Thoracic aorta (tissue), 2 donors: ENCODE results near the gene ZNF385A. TPM values are rescaled to one million over a fixed set of nuclear protein-coding genes. Genes with fewer than 3 reads are reported as not detected.

Experiments
- ATAC-seq: fragments of 150-250 bp; one replicate; pipeline ENCODE4 v1.8.0; 2017; ENCODE audit warnings: low read depth; ENCODE audit not compliant: insufficient number of reproducible peaks, low FRiP score
- DNase-seq: peaks from one replicate; pipeline ENCODE4 v3.0.0-alpha.2; 2020; ENCODE audit warnings: low spot score
- H3K27ac ChIP-seq, 2 donors: fragments of 200-600 bp; sonication (generic); 1 replicate in 1 of 2; 2 replicates in 1 of 2; pipeline ENCODE4 v1.5.1; 2016; ENCODE audit warnings: mild to moderate bottlenecking in 2 of 2, moderate library complexity in 2 of 2
- H3K27me3 ChIP-seq: fragments of 200-600 bp; sonication (generic); replicated peaks from 2 replicates; pipeline ENCODE4 v1.6.0; 2016; ENCODE audit warnings: mild to moderate bottlenecking; ENCODE audit not compliant: insufficient read depth
- H3K36me3 ChIP-seq: fragments of 200-600 bp; sonication (generic); one replicate; pipeline ENCODE4 v1.5.1; 2016
- H3K4me1 ChIP-seq, 2 donors: fragments of 200-600 bp; sonication (generic); 1 replicate in 1 of 2; 2 replicates in 1 of 2; pipeline versions ENCODE4 v1.5.1 to v1.6.0; 2016; ENCODE audit warnings: low read depth in 2 of 2, mild to moderate bottlenecking in 1 of 2; ENCODE audit not compliant: control insufficient read depth in 1 of 2
- H3K4me3 ChIP-seq: fragments of 200-600 bp; sonication (generic); 2 replicates; pipeline ENCODE4 v1.5.1; 2016; ENCODE audit warnings: mild to moderate bottlenecking
- H3K9me3 ChIP-seq: fragments of 200-600 bp; sonication (generic); 2 replicates; pipeline ENCODE4 v1.5.1; 2016
- CTCF ChIP-seq: fragments of 200-600 bp; sonication (generic); IDR thresholded peaks from one replicate; pipeline ENCODE4 v1.5.1; 2019; ENCODE audit warnings: antibody characterized with exemption
- total RNA-seq, 2 donors: library from RNA; depleted of rRNA; stranded (reverse); fragments of >200 nt; gene quantifications; one replicate each; pipeline versions ENCODE4 v1.1.0 to v1.2.3, GENCODE V29; 2016

ZNF385A gene
- total RNA-seq, 2 donors from 2014 or later: 7.4 to 19.0 TPM

- peaks cover 32% of the 10 kb centered on the region for H3K36me3 ChIP-seq
- H3K27ac ChIP-seq: peak overlapping the region; percentile 37 to 45
- DNase-seq (no peak), ATAC-seq (peak; percentile 24)
- peak overlapping the region; percentile 46 for H3K4me3 ChIP-seq
- H3K27me3 ChIP-seq: no peaks in the 10 kb centered on the region
- H3K9me3 ChIP-seq: no peaks in the 10 kb centered on the region
- peaks cover 8 to 19% of the 10 kb centered on the region in 2 donors for H3K4me1 ChIP-seq
- TF ChIP-seq CTCF: no peak
These were observed 32.5 kb downstream of the ZNF385A start for GRCh38 chr12:54352022-54352531.

GRCh38 chr12:54351341-54351740 is 33.2 kb downstream of the ZNF385A start:
- DNase-seq (no peak), ATAC-seq (no peak)
- H3K4me1 ChIP-seq: peaks cover 8 to 19% of the 10 kb centered on the region in 2 donors
- no peak for TF ChIP-seq CTCF
- H3K27ac ChIP-seq: no peak overlapping the region
- H3K36me3 ChIP-seq: peaks cover 39% of the 10 kb centered on the region
- H3K9me3 ChIP-seq: no peaks in the 10 kb centered on the region
- H3K27me3 ChIP-seq: no peaks in the 10 kb centered on the region
- H3K4me3 ChIP-seq: no peak overlapping the region

GRCh38 chr12:54350743-54351142 is 33.8 kb downstream of the ZNF385A start:
- no peak for TF ChIP-seq CTCF
- no peaks in the 10 kb centered on the region for H3K27me3 ChIP-seq
- DNase-seq: no peak
- no peak overlapping the region for H3K4me3 ChIP-seq
- no peaks in the 10 kb centered on the region for H3K9me3 ChIP-seq
- peaks cover 8 to 19% of the 10 kb centered on the region in 2 donors for H3K4me1 ChIP-seq
- H3K27ac ChIP-seq: no peak overlapping the region
- no peak for ATAC-seq
- H3K36me3 ChIP-seq: peaks cover 39% of the 10 kb centered on the region

GRCh38 chr12:54349679-54350078 is 34.9 kb downstream of the ZNF385A start:
- Histone ChIP-seq H3K4me1 (peaks cover 8 to 19% of the 10 kb centered on the region in 2 donors), H3K36me3 (peaks cover 46% of the 10 kb centered on the region), H3K27me3 (no peaks in the 10 kb centered on the region), H3K9me3 (no peaks in the 10 kb centered on the region), H3K4me3 (no peak overlapping the region), H3K27ac (no peak overlapping the region)
- DNase-seq: no peak
- no peak for TF ChIP-seq CTCF
- no peak for ATAC-seq

- H3K4me1 ChIP-seq: peaks cover 8 to 19% of the 10 kb centered on the region in 2 donors
- H3K27ac ChIP-seq: no peak overlapping the region
- DNase-seq (no peak), ATAC-seq (no peak)
- H3K9me3 ChIP-seq: no peaks in the 10 kb centered on the region
- H3K36me3 ChIP-seq: peaks cover 50% of the 10 kb centered on the region
- no peak overlapping the region for H3K4me3 ChIP-seq
- no peaks in the 10 kb centered on the region for H3K27me3 ChIP-seq
- no peak for TF ChIP-seq CTCF
These were observed 35.5 kb downstream of the ZNF385A start for GRCh38 chr12:54349036-54349435.
